Fibroblast of the aortic adventitia (primary cell): ENCODE measurements around the gene FGGY. TPM values are rescaled to one million over a fixed set of nuclear protein-coding genes. Genes with fewer than 3 reads are reported as not detected.

Experiments used
- DNase-seq: peaks from one replicate; pipeline ENCODE4 v3.0.0-alpha.2; 2010; ENCODE audit warnings: low read depth
- H3K4me3 ChIP-seq: 2 replicates; pipeline ENCODE4 v1.5.1; 2011; ENCODE audit warnings: low read depth, mild to moderate bottlenecking, control low read depth, low read length, moderate library complexity
- total RNA-seq: library from RNA; depleted of rRNA; stranded (reverse); fragments of >200 nt; gene quantifications from 2 replicates; pipeline ENCODE4 v1.2.3, GENCODE V29; 2012; ENCODE audit warnings: low replicate concordance
- TF ChIP-seq, protein P1 (sequence below): IDR thresholded peaks from 2 replicates; pipeline ENCODE4 v1.5.1; 2011; ENCODE audit warnings: mild to moderate bottlenecking, low read length, control low read depth, inconsistent platforms; ENCODE audit not compliant: insufficient read depth

Gene FGGY
- total RNA-seq, 1 donor: 17.5 TPM

- H3K4me3 ChIP-seq: no peak overlapping the region
- TF ChIP-seq, protein P1, sequence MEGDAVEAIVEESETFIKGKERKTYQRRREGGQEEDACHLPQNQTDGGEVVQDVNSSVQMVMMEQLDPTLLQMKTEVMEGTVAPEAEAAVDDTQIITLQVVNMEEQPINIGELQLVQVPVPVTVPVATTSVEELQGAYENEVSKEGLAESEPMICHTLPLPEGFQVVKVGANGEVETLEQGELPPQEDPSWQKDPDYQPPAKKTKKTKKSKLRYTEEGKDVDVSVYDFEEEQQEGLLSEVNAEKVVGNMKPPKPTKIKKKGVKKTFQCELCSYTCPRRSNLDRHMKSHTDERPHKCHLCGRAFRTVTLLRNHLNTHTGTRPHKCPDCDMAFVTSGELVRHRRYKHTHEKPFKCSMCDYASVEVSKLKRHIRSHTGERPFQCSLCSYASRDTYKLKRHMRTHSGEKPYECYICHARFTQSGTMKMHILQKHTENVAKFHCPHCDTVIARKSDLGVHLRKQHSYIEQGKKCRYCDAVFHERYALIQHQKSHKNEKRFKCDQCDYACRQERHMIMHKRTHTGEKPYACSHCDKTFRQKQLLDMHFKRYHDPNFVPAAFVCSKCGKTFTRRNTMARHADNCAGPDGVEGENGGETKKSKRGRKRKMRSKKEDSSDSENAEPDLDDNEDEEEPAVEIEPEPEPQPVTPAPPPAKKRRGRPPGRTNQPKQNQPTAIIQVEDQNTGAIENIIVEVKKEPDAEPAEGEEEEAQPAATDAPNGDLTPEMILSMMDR: no peak
- DNase-seq: no peak
Measured at GRCh38 chr1:59664166-59664565, 367.3 kb downstream of the FGGY start.

GRCh38 chr1:59666106-59666505 lies 369.2 kb downstream of the FGGY start:
- DNase-seq: no peak
- no peak overlapping the region for H3K4me3 ChIP-seq
- TF ChIP-seq, protein P1: no peak

DNA sequence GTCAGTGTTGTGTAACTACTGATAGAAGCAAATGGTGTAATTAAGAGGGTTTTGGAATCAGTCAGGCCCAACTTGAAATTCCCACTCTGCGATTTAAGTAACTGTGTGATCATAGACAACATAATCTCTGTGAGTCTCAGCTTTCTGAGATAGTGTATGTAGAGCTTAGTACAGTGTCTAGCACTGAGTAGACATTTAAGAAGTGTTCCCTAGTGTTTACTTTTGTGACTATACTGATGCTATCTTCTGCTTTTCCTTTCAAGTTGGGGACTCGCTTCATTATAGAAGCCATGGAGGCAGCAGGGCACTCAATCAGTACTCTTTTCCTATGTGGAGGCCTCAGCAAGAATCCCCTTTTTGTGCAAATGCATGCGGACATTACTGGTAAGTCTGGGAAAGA lies 370.1 kb downstream of the FGGY start:
- TF ChIP-seq, protein P1: no peak
- no peak overlapping the region for H3K4me3 ChIP-seq
- DNase-seq: no peak

DNA sequence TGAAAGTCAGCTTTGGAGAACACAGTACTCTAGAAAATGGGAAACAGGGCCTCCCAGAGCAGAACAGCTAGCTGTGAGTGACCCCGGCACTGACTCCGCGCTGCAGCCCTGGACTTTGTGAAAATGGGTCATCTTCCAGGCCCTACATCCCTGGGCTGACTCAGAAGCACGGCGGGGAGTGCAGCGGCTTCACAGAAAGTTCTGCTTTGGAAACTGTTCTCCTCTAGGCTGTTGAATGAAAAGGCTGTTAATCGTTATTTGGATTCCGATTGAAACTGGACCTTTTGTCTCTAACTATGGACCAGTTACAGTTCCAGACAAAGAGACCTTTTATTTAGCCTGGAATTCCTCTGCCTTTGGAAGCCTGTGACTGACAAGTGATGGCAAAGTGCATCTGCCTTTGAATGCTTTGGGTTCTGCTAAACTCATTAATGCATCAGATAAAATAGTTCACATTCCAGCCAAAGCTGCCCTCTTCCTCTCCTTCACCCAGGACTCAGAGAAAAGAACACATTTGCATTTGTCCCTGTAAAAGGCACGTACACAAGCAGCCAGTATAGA lies 372.9 kb downstream of the FGGY start:
- TF ChIP-seq, protein P1: no peak
- H3K4me3 ChIP-seq: no peak overlapping the region
- peak; percentile 68 for DNase-seq

DNA sequence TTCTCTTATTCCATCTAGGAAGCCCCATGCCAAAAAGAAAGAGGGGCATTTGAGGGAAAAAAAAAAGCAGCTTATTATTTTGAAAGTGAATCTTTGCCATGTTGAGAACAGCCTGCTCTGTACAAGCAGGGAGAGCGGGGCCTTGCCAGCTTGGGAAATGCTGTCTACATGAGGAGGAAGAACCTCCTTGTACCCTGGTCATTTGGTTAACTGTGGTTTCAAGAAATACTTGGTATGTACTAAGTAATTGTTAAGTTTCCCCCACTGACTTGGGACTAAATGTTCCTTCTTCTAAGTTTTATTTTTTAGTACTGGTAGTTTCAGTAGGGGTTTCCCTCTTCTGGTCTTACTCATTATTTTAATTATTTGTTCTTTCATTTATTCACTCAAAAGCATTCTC lies 373.8 kb downstream of the FGGY start:
- no peak overlapping the region for H3K4me3 ChIP-seq
- TF ChIP-seq, protein P1: no peak
- no peak for DNase-seq

- no peak overlapping the region for H3K4me3 ChIP-seq
- no peak for DNase-seq
- TF ChIP-seq, protein P1: no peak
Measured at GRCh38 chr1:59671066-59671952, 374.4 kb downstream of the FGGY start.
